Activated CD4-positive, alpha-beta memory T cell treated with anti-CD3 and anti-CD28 coated beads for 36 hours (primary cell): ENCODE measurements around the gene SLC39A3. TPM values are rescaled to one million over a fixed set of nuclear protein-coding genes. Genes with fewer than 3 reads are reported as not detected.
A peak's percentile ranks its signal among the peaks of the same experiment; 100 is the strongest.

Experiments used
- CTCF ChIA-PET: fragments of 350-600 bp; sonication (Branson Sonifier 250); formaldehyde crosslinking; loops from one replicate; lab custom pipeline; 2021; ENCODE audit warnings: antibody characterized with exemption, inconsistent platforms; lab: Charles Lee
- POLR2A ChIA-PET: fragments of 350-600 bp; sonication (Branson Sonifier 250); formaldehyde crosslinking; loops from one replicate; lab custom pipeline; 2021; ENCODE audit warnings: antibody characterized with exemption; lab: Charles Lee
- DNase-seq: peaks from one replicate; pipeline ENCODE4 v3.0.0-alpha.2; 2020
- H3K27ac Mint-ChIP-seq: one replicate; pipeline ENCODE4 v1.8.0; 2021; ENCODE audit warnings: mixed read lengths
- H3K27me3 Mint-ChIP-seq: one replicate; pipeline ENCODE4 v1.8.0; 2021; ENCODE audit warnings: mixed read lengths
- H3K36me3 Mint-ChIP-seq: one replicate; pipeline ENCODE4 v1.8.0; 2021; ENCODE audit warnings: mixed read lengths
- H3K4me1 Mint-ChIP-seq: one replicate; pipeline ENCODE4 v1.8.0; 2021; ENCODE audit warnings: low read depth, mixed read lengths
- H3K4me3 Mint-ChIP-seq: one replicate; pipeline ENCODE4 v1.8.0; 2021; ENCODE audit warnings: mild to moderate bottlenecking, mixed read lengths
- H3K9me3 Mint-ChIP-seq: one replicate; pipeline ENCODE4 v1.8.0; 2021; ENCODE audit warnings: mixed read lengths
- intact Hi-C: fragments of 100-400 bp; cut with micrococcal nuclease; formaldehyde crosslinking; loops from one replicate; pipeline ENCODE4 v1.15.1; 2023
- total RNA-seq, 2 experiments: library from RNA; stranded (reverse); gene quantifications; one replicate each; pipeline ENCODE4 v1.2.3, GENCODE V29; 2021

The SLC39A3 gene
- total RNA-seq, 2 experiments from 2014 or later: 21.0 to 24.0 TPM

GRCh38 chr19:2756921-2757881 lies 17.4 kb upstream of the SLC39A3 start:
- H3K9me3 Mint-ChIP-seq: no peaks in the 10 kb centered on the region
- no peak for DNase-seq
- no peak overlapping the region for H3K4me3 Mint-ChIP-seq
- H3K27ac Mint-ChIP-seq: no peak overlapping the region
- peaks cover 29% of the 10 kb centered on the region for H3K36me3 Mint-ChIP-seq
- no peaks in the 10 kb centered on the region for H3K27me3 Mint-ChIP-seq
- intact Hi-C loops: no loop called here
- peaks cover 12% of the 10 kb centered on the region for H3K4me1 Mint-ChIP-seq
- POLR2A ChIA-PET: no interaction called here
- CTCF ChIA-PET: no interaction called here

GRCh38 chr19:2756477-2756876 lies 16.7 kb upstream of the SLC39A3 start:
- no peak overlapping the region for H3K4me3 Mint-ChIP-seq
- peaks cover 24% of the 10 kb centered on the region for H3K36me3 Mint-ChIP-seq
- no peak overlapping the region for H3K27ac Mint-ChIP-seq
- CTCF ChIA-PET: no interaction called here
- peaks cover 12% of the 10 kb centered on the region for H3K4me1 Mint-ChIP-seq
- no peaks in the 10 kb centered on the region for H3K27me3 Mint-ChIP-seq
- POLR2A ChIA-PET: no interaction called here
- DNase-seq: no peak
- intact Hi-C loops: no loop called here
- H3K9me3 Mint-ChIP-seq: no peaks in the 10 kb centered on the region

GRCh38 chr19:2755811-2756210 lies 16.0 kb upstream of the SLC39A3 start:
- H3K36me3 Mint-ChIP-seq: peaks cover 22% of the 10 kb centered on the region

GRCh38 chr19:2755448-2755705 lies 15.6 kb upstream of the SLC39A3 start:
- no peaks in the 10 kb centered on the region for H3K27me3 Mint-ChIP-seq
- H3K36me3 Mint-ChIP-seq: peaks cover 20% of the 10 kb centered on the region
- CTCF ChIA-PET: no interaction called here
- no peak overlapping the region for H3K4me3 Mint-ChIP-seq
- no peaks in the 10 kb centered on the region for H3K9me3 Mint-ChIP-seq
- intact Hi-C loops: no loop called here
- POLR2A ChIA-PET: no interaction called here
- H3K27ac Mint-ChIP-seq: no peak overlapping the region
- no peak for DNase-seq
- H3K4me1 Mint-ChIP-seq: peaks cover 12% of the 10 kb centered on the region

More at GRCh38 chr19:2755811-2756210, 16.0 kb upstream of the SLC39A3 start:
- ChIA-PET POLR2A (no interaction called here), CTCF (no interaction called here)
- H3K27ac Mint-ChIP-seq: no peak overlapping the region
- no peaks in the 10 kb centered on the region for H3K9me3 Mint-ChIP-seq
- no peak for DNase-seq
- no peaks in the 10 kb centered on the region for H3K27me3 Mint-ChIP-seq
- intact Hi-C loops: no loop called here
- H3K4me3 Mint-ChIP-seq: no peak overlapping the region
- peaks cover 12% of the 10 kb centered on the region for H3K4me1 Mint-ChIP-seq

- Mint-ChIP-seq H3K4me1 (peaks cover 9% of the 10 kb centered on the region), H3K27me3 (no peaks in the 10 kb centered on the region), H3K4me3 (no peak overlapping the region), H3K36me3 (peaks cover 20% of the 10 kb centered on the region), H3K27ac (no peak overlapping the region), H3K9me3 (no peaks in the 10 kb centered on the region)
- no peak for DNase-seq
- CTCF ChIA-PET: no interaction called here
- POLR2A ChIA-PET: interaction anchor here (1.0 kb wide), 1 partner anchor 107 kb away, joined by 3 read pairs; no protein-coding TSS in a partner anchor
- intact Hi-C loops: no loop called here
Observed at GRCh38 chr19:2754659-2755447, 15.0 kb upstream of the SLC39A3 start.

- H3K36me3 Mint-ChIP-seq: peaks cover 7% of the 10 kb centered on the region
- CTCF ChIA-PET: interaction anchor here (0.7 to 2.9 kb wide), 3 partner anchors 103 to 745 kb away, joined by 3 to 15 read pairs (median 3); no protein-coding TSS in a partner anchor
- no peak for DNase-seq
- intact Hi-C loops: no loop called here
- no peaks in the 10 kb centered on the region for H3K9me3 Mint-ChIP-seq
- peaks cover 5% of the 10 kb centered on the region for H3K4me1 Mint-ChIP-seq
- no peak overlapping the region for H3K4me3 Mint-ChIP-seq
- H3K27me3 Mint-ChIP-seq: no peaks in the 10 kb centered on the region
- no peak overlapping the region for H3K27ac Mint-ChIP-seq
- POLR2A ChIA-PET: no interaction called here
Observed at GRCh38 chr19:2751438-2751830, 11.6 kb upstream of the SLC39A3 start.

- Mint-ChIP-seq H3K27me3 (no peaks in the 10 kb centered on the region), H3K27ac (no peak overlapping the region), H3K9me3 (no peaks in the 10 kb centered on the region), H3K4me3 (no peak overlapping the region), H3K36me3 (peaks cover 6% of the 10 kb centered on the region), H3K4me1 (peaks cover 5% of the 10 kb centered on the region)
- DNase-seq: no peak
- ChIA-PET POLR2A (no interaction called here), CTCF (interaction anchor here (1.4 to 3.6 kb wide), 6 partner anchors 10 to 114 kb away, joined by 7 to 88 read pairs (median 12); no protein-coding TSS in a partner anchor)
- intact Hi-C loops: no loop called here
Observed at GRCh38 chr19:2750808-2751437, 11.1 kb upstream of the SLC39A3 start.

GRCh38 chr19:2747349-2747748 lies 7.5 kb upstream of the SLC39A3 start:
- Mint-ChIP-seq H3K27me3 (peaks cover 5% of the 10 kb centered on the region), H3K36me3 (no peaks in the 10 kb centered on the region), H3K4me1 (no peaks in the 10 kb centered on the region), H3K9me3 (no peaks in the 10 kb centered on the region), H3K4me3 (no peak overlapping the region), H3K27ac (no peak overlapping the region)
- DNase-seq: no peak
- ChIA-PET CTCF (interaction anchor here (0.6 to 3.6 kb wide), 2 partner anchors 52 to 99 kb away, joined by 3 to 88 read pairs; no protein-coding TSS in a partner anchor), POLR2A (no interaction called here)
- intact Hi-C loops: no loop called here

- no peaks in the 10 kb centered on the region for H3K36me3 Mint-ChIP-seq
- H3K9me3 Mint-ChIP-seq: no peaks in the 10 kb centered on the region
- no peak overlapping the region for H3K4me3 Mint-ChIP-seq
- no peak for DNase-seq
- H3K27ac Mint-ChIP-seq: no peak overlapping the region
- ChIA-PET CTCF (no interaction called here), POLR2A (no interaction called here)
- intact Hi-C loops: no loop called here
- peaks cover 6% of the 10 kb centered on the region for H3K4me1 Mint-ChIP-seq
- peaks cover 9% of the 10 kb centered on the region for H3K27me3 Mint-ChIP-seq
Observed at GRCh38 chr19:2744113-2744512, 4.3 kb upstream of the SLC39A3 start.

GRCh38 chr19:2743099-2743498 lies 3.3 kb upstream of the SLC39A3 start:
- Mint-ChIP-seq H3K9me3 (no peaks in the 10 kb centered on the region), H3K36me3 (no peaks in the 10 kb centered on the region), H3K27ac (no peak overlapping the region), H3K4me3 (no peak overlapping the region), H3K4me1 (peaks cover 12% of the 10 kb centered on the region), H3K27me3 (peaks cover 9% of the 10 kb centered on the region)
- DNase-seq: no peak
- POLR2A ChIA-PET: no interaction called here
- intact Hi-C loops: no loop called here
- CTCF ChIA-PET: no interaction called here

GRCh38 chr19:2740314-2740656 lies 468 bp upstream of the SLC39A3 start:
- ChIA-PET CTCF (interaction anchor here (1.5 to 2.0 kb wide), 3 partner anchors 10 to 103 kb away, joined by 4 to 10 read pairs (median 7); no protein-coding TSS in a partner anchor), POLR2A (no interaction called here)
- Mint-ChIP-seq H3K36me3 (peaks cover 14% of the 10 kb centered on the region), H3K4me1 (peaks cover 12% of the 10 kb centered on the region), H3K27me3 (peaks cover 9% of the 10 kb centered on the region), H3K9me3 (no peaks in the 10 kb centered on the region), H3K4me3 (peak overlapping the region; percentile 88), H3K27ac (no peak overlapping the region)
- no peak for DNase-seq
- intact Hi-C loops: loop anchor here (1.0 kb wide), 1 partner anchor 43 kb away; the partner anchor contains the start of gene SGTA
